ENCODE results near the gene CCL2. TPM values are rescaled to one million over a fixed set of nuclear protein-coding genes. Genes with fewer than 3 reads are reported as not detected.

The CCL2 gene
- polyA plus RNA-seq, 3 donors = 1.4 to 44.9 (median 17.7) TPM

- Histone ChIP-seq H3K4me3 (replicated peaks in 1 of 3; ENCODE audit: low read depth in 2 of 3, low read length in 3 of 3) (no peak overlapping the region), H4K20me1 (ENCODE audit: insufficient read depth, low read length) (no peaks in the 10 kb centered on the region), H3K9me3 (replicated peaks in 1 of 2; ENCODE audit: control insufficient read depth in 1 of 2, insufficient read depth in 1 of 2, low read length in 2 of 2) (no peaks in the 10 kb centered on the region), H3K4me1 (ENCODE audit: control insufficient read depth in 1 of 2, insufficient read depth in 2 of 2, low read length in 2 of 2) (peaks cover 17% of the 10 kb centered on the region in 2 donors), H2AFZ (ENCODE audit: insufficient read depth, low read depth, low read length, poor library complexity, severe bottlenecking) (no peak overlapping the region), H3K27me3 (ENCODE audit: control insufficient read depth in 2 of 2, insufficient read depth in 2 of 2, low read length in 2 of 2) (no peaks in the 10 kb centered on the region), H3K79me2 (ENCODE audit: insufficient read depth, low read length) (no peaks in the 10 kb centered on the region), H3K36me3 (replicated peaks in 1 of 2; ENCODE audit: control insufficient read depth in 1 of 2, insufficient read depth in 2 of 2, low read length in 2 of 2) (no peaks in the 10 kb centered on the region), H3K27ac (ENCODE audit: low read depth in 1 of 2, low read length in 2 of 2) (no peak overlapping the region), H3K4me2 (replicated peaks; ENCODE audit: extremely low read depth, low read length, poor library complexity, severe bottlenecking) (no peak overlapping the region), H3K9ac (ENCODE audit: insufficient read depth, low read length, poor library complexity, severe bottlenecking) (no peak overlapping the region)
- Mint-ChIP-seq H3K4me3 (no peak overlapping the region), H3K27me3 (ENCODE audit: low read depth in 3 of 3) (peaks cover 2 to 3% (median 3%) of the 10 kb centered on the region in 3 donors), H3K27ac (no peak overlapping the region), H3K9me3 (peaks cover 0 to 3% (median 0%) of the 10 kb centered on the region in 7 donors), H3K36me3 (peaks cover 0 to 1% of the 10 kb centered on the region in 2 donors), H3K4me1 (peaks cover 28% of the 10 kb centered on the region)
- DNase-seq = no peak
- no peak for TF ChIP-seq CTCF (IDR thresholded peaks at IDR 0.05)
- 100% methylated on average over 3 of the region's 4 CpGs for WGBS (ENCODE audit: insufficient coverage)
- intact Hi-C loops (cut with micrococcal nuclease) = no loop called here
Observed at GRCh38 chr17:34260861-34261260, 5.8 kb downstream of the CCL2 start.

- no peak overlapping the region for H3K27ac Mint-ChIP-seq
- intact Hi-C loops (cut with micrococcal nuclease) = no loop called here
- WGBS (ENCODE audit: insufficient coverage) = no CpG with 5 or more reads among the region's 5 CpGs
- Histone ChIP-seq H3K36me3 (replicated peaks in 1 of 2; ENCODE audit: control insufficient read depth in 1 of 2, insufficient read depth in 2 of 2, low read length in 2 of 2) (no peaks in the 10 kb centered on the region), H4K20me1 (ENCODE audit: insufficient read depth, low read length) (no peaks in the 10 kb centered on the region), H2AFZ (ENCODE audit: insufficient read depth, low read depth, low read length, poor library complexity, severe bottlenecking) (no peak overlapping the region), H3K4me3 (replicated peaks in 1 of 3; ENCODE audit: low read depth in 2 of 3, low read length in 3 of 3) (no peak overlapping the region), H3K9me3 (replicated peaks in 1 of 2; ENCODE audit: control insufficient read depth in 1 of 2, insufficient read depth in 1 of 2, low read length in 2 of 2) (no peaks in the 10 kb centered on the region), H3K27ac (ENCODE audit: low read depth in 1 of 2, low read length in 2 of 2) (no peak overlapping the region), H3K4me2 (replicated peaks; ENCODE audit: extremely low read depth, low read length, poor library complexity, severe bottlenecking) (no peak overlapping the region), H3K79me2 (ENCODE audit: insufficient read depth, low read length) (no peaks in the 10 kb centered on the region), H3K27me3 (ENCODE audit: control insufficient read depth in 2 of 2, insufficient read depth in 2 of 2, low read length in 2 of 2) (no peaks in the 10 kb centered on the region), H3K4me1 (ENCODE audit: control insufficient read depth in 1 of 2, insufficient read depth in 2 of 2, low read length in 2 of 2) (peaks cover 23 to 24% of the 10 kb centered on the region in 2 donors), H3K9ac (ENCODE audit: insufficient read depth, low read length, poor library complexity, severe bottlenecking) (no peak overlapping the region)
- H3K4me1 Mint-ChIP-seq = peaks cover 30% of the 10 kb centered on the region
- H3K27me3 Mint-ChIP-seq (ENCODE audit: low read depth in 3 of 3) = peaks cover 2 to 6% (median 3%) of the 10 kb centered on the region in 3 donors
- peaks cover 0 to 3% (median 0%) of the 10 kb centered on the region in 7 donors for H3K9me3 Mint-ChIP-seq
- peak overlapping the region in 1 of 2 donors; percentile 13 for H3K4me3 Mint-ChIP-seq
- DNase-seq = no peak
- H3K36me3 Mint-ChIP-seq = no peaks in the 10 kb centered on the region
- no peak for TF ChIP-seq CTCF (IDR thresholded peaks at IDR 0.05)
Observed at GRCh38 chr17:34261568-34262337, 6.7 kb downstream of the CCL2 start.

All from CD14-positive monocyte (primary cell).